HCT116 (cell line): ENCODE results near the gene SHKBP1. TPM values are rescaled to one million over a fixed set of nuclear protein-coding genes. Genes with fewer than 3 reads are reported as not detected.

Source experiments
- ATAC-seq: fragments of 200-7000 bp; cut with Tn5 transposase; 2 replicates; pipeline ENCODE4 v1.9.1; 2020; ENCODE audit warnings: mild to moderate bottlenecking, moderate library complexity
- BruUV-seq: library from RNA; stranded (reverse); fragments of 400-500 nt; replicated peaks from 2 replicates; lab custom pipeline; 2021; lab: Mats Ljungman, UMichigan
- CTCF ChIA-PET: fragments of 300-600 bp; sonication (Branson Sonifier 250); formaldehyde crosslinking; loops from one replicate; lab custom pipeline; 2021; ENCODE audit warnings: antibody characterized with exemption; lab: Charles Lee
- POLR2A ChIA-PET: fragments of 300-600, 350-600 bp; sonication (Branson Sonifier 250); formaldehyde crosslinking; loops from one replicate; lab custom pipeline; 2021; ENCODE audit warnings: antibody characterized with exemption; lab: Charles Lee
- RAD21 ChIA-PET, 2 experiments: fragments of 300-600 bp; sonication (Branson Sonifier 250); formaldehyde crosslinking; loops; one replicate each; lab custom pipeline; 2023; ENCODE audit warnings: low total read pairs in 2 of 2; ENCODE audit not compliant: uncharacterized antibody in 2 of 2, unreplicated experiment in 2 of 2, low non-redundant PET in 1 of 2; lab: Charles Lee
- DNase-seq: peaks from one replicate; pipeline ENCODE4 v3.0.0-alpha.2; 2010; ENCODE audit warnings: low read depth, low spot score
- H2AFZ ChIP-seq: fragments of 200-600 bp; shearing (Covaris generic), sonication (generic); 2 replicates; pipeline ENCODE4 v1.6.1; 2017; ENCODE audit warnings: low read depth, mixed run types, mixed read lengths, antibody characterized with exemption, low read length; ENCODE audit not compliant: poor library complexity, severe bottlenecking
- H3K27ac ChIP-seq: 2 replicates; pipeline ENCODE4 v1.5.1; 2012; ENCODE audit warnings: low read depth, low read length
- H3K27me3 ChIP-seq: fragments of 200-600 bp; sonication (generic); 2 replicates; pipeline ENCODE4 v1.6.1; 2016; ENCODE audit warnings: mixed run types, low read length, mixed read lengths; ENCODE audit not compliant: insufficient read depth
- H3K36me3 ChIP-seq, 2 experiments: fragments of 200-500 bp in 1 of 2; fragments of 200-600 bp in 1 of 2; sonication (Bioruptor generic) in 1 of 2; sonication (generic) in 1 of 2; 2 replicates each; pipeline versions ENCODE4 v1.5.1 to v1.6.1; 2014 to 2016; ENCODE audit warnings: low read length in 2 of 2, inconsistent platforms in 1 of 2, mixed read lengths in 1 of 2, mixed run types in 1 of 2; ENCODE audit not compliant: insufficient read depth in 2 of 2, control insufficient read depth in 1 of 2
- H3K4me1 ChIP-seq, 2 experiments: fragments of 200-600 bp in 1 of 2; sonication (generic) in 1 of 2; 2 replicates each; pipeline versions ENCODE4 v1.5.1 to v1.6.1; 2012 to 2017; ENCODE audit warnings: low read length in 2 of 2, inconsistent platforms in 1 of 2, mild to moderate bottlenecking in 1 of 2, mixed read lengths in 1 of 2, mixed run types in 1 of 2, moderate library complexity in 1 of 2; ENCODE audit not compliant: insufficient read depth in 2 of 2, control insufficient read depth in 1 of 2
- H3K4me2 ChIP-seq: fragments of 200-600 bp; sonication (generic); 2 replicates; pipeline ENCODE4 v1.6.1; 2017; ENCODE audit warnings: mixed run types, low read length, mixed read lengths
- H3K4me3 ChIP-seq, 2 experiments: fragments of 200-600 bp in 1 of 2; sonication (generic) in 1 of 2; replicated peaks in 1 of 2; 2 replicates each; pipeline ENCODE4 v1.5.1; 2011 to 2016; ENCODE audit warnings: low read length in 2 of 2, control low read depth in 1 of 2, low read depth in 1 of 2, mild to moderate bottlenecking in 1 of 2, mixed read lengths in 1 of 2, mixed run types in 1 of 2
- H3K79me2 ChIP-seq: fragments of 200-600 bp; sonication (generic); 2 replicates; pipeline ENCODE4 v1.6.1; 2017; ENCODE audit warnings: mild to moderate bottlenecking, mixed run types, low read length, moderate library complexity, mixed read lengths; ENCODE audit not compliant: insufficient read depth
- H3K9ac ChIP-seq: fragments of 200-600 bp; sonication (generic); 2 replicates; pipeline ENCODE4 v1.6.1; 2016; ENCODE audit warnings: low read length, mixed read lengths
- H3K9me2 ChIP-seq: fragments of 200-600 bp; sonication (generic), shearing (Covaris generic); 2 replicates; pipeline ENCODE4 v1.6.1; 2017; ENCODE audit warnings: mixed run types, mild to moderate bottlenecking, moderate library complexity; ENCODE audit not compliant: insufficient read depth
- H3K9me3 ChIP-seq, 2 experiments: fragments of 200-500 bp in 1 of 2; fragments of 200-600 bp in 1 of 2; sonication (Bioruptor generic) in 1 of 2; sonication (generic) in 1 of 2; 2 replicates each; pipeline ENCODE4 v1.6.1; 2014 to 2017; ENCODE audit warnings: low read length in 2 of 2, mixed read lengths in 2 of 2, inconsistent platforms in 1 of 2, low read depth in 1 of 2, mild to moderate bottlenecking in 1 of 2, mixed run types in 1 of 2, moderate library complexity in 1 of 2; ENCODE audit not compliant: control insufficient read depth in 1 of 2, insufficient read depth in 1 of 2
- H4K20me1 ChIP-seq: fragments of 200-600 bp; sonication (generic), shearing (Covaris generic); 2 replicates; pipeline ENCODE4 v1.6.1; 2017; ENCODE audit warnings: mixed run types, mild to moderate bottlenecking, moderate library complexity; ENCODE audit not compliant: insufficient read depth
- ATF3 ChIP-seq: IDR thresholded peaks from 2 replicates; pipeline ENCODE4 v1.6.1; 2012
- CTCF ChIP-seq, 3 experiments: fragments of 200-600 bp in 1 of 3; sonication (generic) in 1 of 3; IDR thresholded peaks in 2 of 3; conservative IDR thresholded peaks in 1 of 3; 2 replicates each; pipeline ENCODE4 v1.5.1; 2012 to 2017; ENCODE audit warnings: low read depth in 2 of 3, low read length in 2 of 3, antibody characterized with exemption in 1 of 3, borderline replicate concordance in 1 of 3, control low read depth in 1 of 3, mild to moderate bottlenecking in 1 of 3, mixed read lengths in 1 of 3, mixed run types in 1 of 3, moderate library complexity in 1 of 3; ENCODE audit not compliant: insufficient read depth in 1 of 3
- EZH2 ChIP-seq: fragments of 200-600 bp; sonication (generic); IDR thresholded peaks from 2 replicates; pipeline ENCODE4 v1.6.1; 2017; ENCODE audit warnings: antibody characterized with exemption, mixed run types
- EZH2phosphoT487 ChIP-seq: fragments of 200-600 bp; IDR thresholded peaks from 2 replicates; pipeline ENCODE4 v1.6.1; 2018; ENCODE audit warnings: antibody characterized with exemption, borderline replicate concordance
- JUND ChIP-seq: IDR thresholded peaks from 2 replicates; pipeline ENCODE4 v1.6.1; 2012
- POLR2AphosphoS5 ChIP-seq: IDR thresholded peaks from 2 replicates; pipeline ENCODE4 v1.6.1; 2011; ENCODE audit warnings: mild to moderate bottlenecking, low read depth, low read length, moderate library complexity
- RAD21 ChIP-seq: IDR thresholded peaks from 2 replicates; pipeline ENCODE4 v1.6.1; 2012; ENCODE audit warnings: low read depth, mild to moderate bottlenecking
- SIN3A ChIP-seq: IDR thresholded peaks from 2 replicates; pipeline ENCODE4 v1.6.1; 2012; ENCODE audit warnings: low read depth
- YY1 ChIP-seq: IDR thresholded peaks from 2 replicates; pipeline ENCODE4 v1.6.1; 2011; ENCODE audit warnings: low read length, low read depth, moderate library complexity, mild to moderate bottlenecking; ENCODE audit not compliant: insufficient replicate concordance; ENCODE audit errors: extremely low read depth
- ZNF274 ChIP-seq: fragments of 200-500 bp; sonication (Bioruptor generic); IDR thresholded peaks from 2 replicates; pipeline ENCODE4 v1.6.1; 2014; ENCODE audit warnings: mild to moderate bottlenecking, low read depth, low read length, inconsistent platforms
- intact Hi-C: fragments of 100-400 bp; cut with micrococcal nuclease; formaldehyde crosslinking; loops from 2 replicates; pipeline ENCODE4 v1.10.0; 2022
- total RNA-seq: library from RNA; stranded (reverse); gene quantifications from one replicate; pipeline ENCODE4 v1.2.1, GENCODE V29; 2021; ENCODE audit not compliant: unreplicated experiment

SHKBP1 gene
- total RNA-seq, 1 experiment from 2014 or later = 97.4 TPM

DNA sequence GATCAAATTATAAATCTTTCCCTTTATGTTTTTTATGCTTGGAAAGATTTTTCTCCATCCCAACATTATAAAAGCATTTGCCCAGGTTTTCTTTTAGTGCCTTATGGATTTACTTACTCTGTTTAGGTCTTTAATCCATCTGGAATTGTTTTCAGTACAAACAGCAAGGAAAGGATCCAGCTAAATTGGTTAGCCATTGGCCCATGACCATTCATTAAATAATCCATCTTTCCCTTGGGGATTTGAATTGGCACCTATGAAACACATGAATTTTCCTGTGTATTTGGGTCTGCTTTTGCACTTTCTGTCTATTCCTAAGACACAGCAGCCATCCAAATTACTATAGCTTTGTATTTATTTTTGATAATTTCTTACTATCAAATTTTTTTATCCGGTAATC lies 28.8 kb upstream of the SHKBP1 start:
- no peaks in the 10 kb centered on the region; a peak in 1 of 4 replicates for H3K9me3 ChIP-seq
- H3K9ac ChIP-seq = no peak overlapping the region
- H3K9me2 ChIP-seq = no peaks in the 10 kb centered on the region
- no peak overlapping the region for H3K4me3 ChIP-seq
- H3K27me3 ChIP-seq = no peaks in the 10 kb centered on the region
- no peaks in the 10 kb centered on the region for H4K20me1 ChIP-seq
- TF ChIP-seq ZNF274 (no peak), EZH2phosphoT487 (no peak), YY1 (no peak), POLR2AphosphoS5 (no peak), EZH2 (no peak), RAD21 (no peak), ATF3 (no peak), CTCF (IDR thresholded peaks at IDR 0.05 in 2 of 3, conservative IDR thresholded peaks at IDR 0.05 in 1 of 3; ENCODE audit: borderline replicate concordance in 1 of 3, insufficient read depth in 1 of 3, low read depth in 2 of 3, low read length in 2 of 3) (no peak), SIN3A (no peak), JUND (no peak)
- no peak overlapping the region for H3K27ac ChIP-seq
- no peak for DNase-seq
- ChIA-PET POLR2A (interaction anchor here (1.8 kb wide), 1 partner anchor 23 kb away, joined by 11 read pairs; no protein-coding TSS in a partner anchor), RAD21 (no interaction called here), CTCF (interaction anchor here (1.5 to 2.0 kb wide), 3 partner anchors 52 to 87 kb away, joined by 3 to 27 read pairs (median 27); partner anchors contain the start of gene LTBP4)
- intact Hi-C loops = loop anchor here (5.0 kb wide), 1 partner anchor 89 kb away; no protein-coding TSS in a partner anchor
- BruUV-seq = no TSS peak
- no peak overlapping the region for H3K4me2 ChIP-seq
- no peaks in the 10 kb centered on the region for H3K36me3 ChIP-seq
- ATAC-seq = no peak
- peaks cover 4 to 11% of the 10 kb centered on the region in 2 experiments for H3K4me1 ChIP-seq
- no peak overlapping the region for H2AFZ ChIP-seq
- H3K79me2 ChIP-seq = no peaks in the 10 kb centered on the region
